ENCODE data around the gene NAA10.
"Not testable (repeated sequence)": the region's sequence is repeated elsewhere in the genome, so short reads cannot be mapped to it uniquely, and the experiment has no call there.

The NAA10 gene

DNA sequence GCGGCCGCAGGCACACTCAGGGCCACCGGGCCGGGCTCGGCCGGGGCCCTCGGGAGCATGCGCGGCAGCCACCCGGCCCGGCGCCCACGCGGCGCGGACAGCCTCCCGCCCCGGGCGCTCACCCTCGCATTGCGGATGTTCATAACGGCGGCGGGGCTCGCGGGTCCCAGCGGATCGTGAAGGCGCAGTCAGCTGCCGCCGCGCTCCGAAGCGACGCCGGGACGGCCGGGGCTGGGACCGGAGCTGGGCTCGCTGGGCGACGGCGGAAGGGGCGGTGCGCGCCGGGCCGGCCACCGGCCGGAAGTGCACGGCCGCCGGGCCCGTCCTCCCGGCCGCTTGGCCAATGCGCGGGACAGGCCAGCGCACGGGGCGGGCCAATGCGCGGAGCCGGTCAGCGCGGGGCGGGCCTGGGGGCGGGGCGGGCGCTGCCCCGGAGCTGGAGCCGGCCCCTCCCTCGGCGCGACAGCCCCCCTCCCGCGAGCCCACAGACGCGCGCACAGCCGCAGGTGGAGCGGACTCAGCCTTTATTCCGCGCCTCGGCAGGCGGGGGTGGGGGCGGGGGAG, at the start of gene NAA10:
NAA10 (minus strand) TSS at position 276 of the 564 bp plus-strand sequence; CDS start at position 143, 133 bp downstream.
- peak; percentile 64 for DNase-seq (ENCODE audit: low read depth)

GRCh38 chrX:153983321-153983801, 48.5 kb upstream of the NAA10 start:
- no peak for DNase-seq (ENCODE audit: low read depth)

- no peak for DNase-seq (ENCODE audit: low read depth)
Measured at GRCh38 chrX:153981771-153982533, 47.1 kb upstream of the NAA10 start.

DNA sequence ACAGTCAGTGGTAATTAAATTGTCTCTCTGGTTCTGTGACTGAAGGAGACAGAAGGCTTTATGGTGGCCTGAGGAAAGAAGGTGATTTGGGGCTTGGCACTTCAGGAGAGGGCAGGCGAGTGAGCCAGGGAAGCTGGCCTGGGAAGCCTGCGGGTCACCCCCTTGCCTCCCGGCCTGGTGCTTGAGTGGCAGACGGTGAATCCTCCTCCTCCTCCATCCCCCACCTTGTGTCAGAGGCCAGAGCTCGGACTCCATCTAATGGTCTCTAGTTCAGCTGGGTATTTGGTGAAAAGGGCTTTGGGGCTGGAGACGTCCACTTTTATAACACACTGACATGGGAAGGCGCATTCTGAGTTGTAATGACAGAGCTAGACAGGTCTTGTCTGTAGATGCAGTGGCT, 46.4 kb upstream of the NAA10 start:
- DNase-seq (ENCODE audit: low read depth) = no peak

GRCh38 chrX:153980394-153980793, 45.6 kb upstream of the NAA10 start:
- DNase-seq (ENCODE audit: low read depth) = not testable (repeated sequence)

DNA sequence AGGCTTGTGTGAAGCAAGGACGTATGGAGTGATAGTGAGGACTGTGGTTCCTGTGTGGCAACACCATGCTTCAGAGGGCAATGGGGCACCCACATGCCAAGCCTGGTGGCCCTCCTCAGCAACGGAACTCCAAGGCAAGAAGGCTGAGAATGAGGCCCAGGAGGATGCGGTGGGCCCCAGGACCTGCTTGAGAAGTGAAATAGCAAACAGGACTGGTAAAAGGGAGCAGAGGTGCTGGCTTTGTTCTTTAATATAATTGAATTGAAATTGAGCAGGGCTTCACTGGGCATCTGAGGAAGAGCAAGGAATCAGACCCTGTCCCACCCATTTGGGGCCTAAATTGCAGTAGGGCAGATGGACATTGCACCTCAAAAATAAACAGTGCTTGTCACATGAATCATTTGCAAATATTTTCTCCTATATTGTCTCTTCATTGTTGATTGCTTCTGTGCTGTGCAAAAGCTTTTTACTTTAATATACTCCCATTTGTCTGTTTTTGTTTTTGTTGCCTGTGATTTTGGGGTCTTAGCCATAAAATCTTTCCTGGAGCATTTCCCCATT, 40.0 kb upstream of the NAA10 start:
- DNase-seq (ENCODE audit: low read depth) = no peak

- DNase-seq (ENCODE audit: low read depth) = no peak
Measured at GRCh38 chrX:153974003-153974725, 39.3 kb upstream of the NAA10 start.

GRCh38 chrX:153973127-153974002, 38.5 kb upstream of the NAA10 start:
- DNase-seq (ENCODE audit: low read depth) = no peak

DNA sequence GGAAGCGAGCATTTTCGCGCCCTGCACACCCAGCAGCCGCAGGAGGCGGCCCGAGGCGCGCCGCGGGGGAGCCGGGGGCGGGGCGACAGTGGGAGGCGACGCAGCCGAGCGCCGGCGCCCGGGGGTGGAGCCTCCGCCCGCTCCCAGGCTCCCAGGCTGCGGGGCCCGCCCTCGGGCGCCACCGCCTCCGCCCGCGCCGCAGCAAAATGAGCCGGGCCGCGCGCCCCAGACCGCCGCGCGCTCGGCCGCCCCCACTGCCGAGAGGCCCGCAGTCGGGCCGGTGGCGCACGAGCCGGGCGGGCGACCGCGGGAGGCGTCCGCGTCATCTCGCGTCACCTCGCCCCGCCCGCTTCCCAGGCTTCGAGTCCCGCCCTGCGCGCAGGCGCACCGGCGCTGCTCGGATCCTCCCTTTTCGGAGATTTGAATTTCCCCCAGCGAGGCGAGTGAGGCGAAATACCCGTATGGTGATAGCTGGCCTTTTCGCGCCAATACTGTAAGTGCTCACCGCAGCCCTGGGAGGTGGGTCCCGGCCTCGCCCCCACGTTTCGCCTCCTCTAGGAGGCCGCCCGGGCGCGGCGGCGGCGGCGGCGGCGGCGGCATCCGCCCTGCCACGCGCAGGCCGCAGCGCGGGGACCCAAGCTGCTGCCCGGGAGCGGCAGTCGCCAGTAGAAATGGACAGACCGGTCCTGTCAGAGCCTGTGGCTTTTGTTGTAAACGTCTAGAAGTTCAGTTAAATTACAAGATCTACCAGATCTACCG, 37.7 kb upstream of the NAA10 start, which contains the start of gene TMEM187:
TMEM187 (plus strand) TSS at position 387 of the 759 bp plus-strand sequence. CDS start 9,309 bp downstream, outside the sequence.
- DNase-seq (ENCODE audit: low read depth) = peak; percentile 87

GRCh38 chrX:153971450-153972367, 36.9 kb upstream of the NAA10 start, which contains the start of gene HCFC1:
HCFC1 (minus strand) TSS chrX:153971818; CDS start chrX:153970840, 978 bp downstream.
- DNase-seq (ENCODE audit: low read depth) = peak; percentile 89

- DNase-seq (ENCODE audit: low read depth) = peak; percentile 88
Measured at GRCh38 chrX:153971124-153971449, 36.2 kb upstream of the NAA10 start.

- no peak for DNase-seq (ENCODE audit: low read depth)
Measured at GRCh38 chrX:153970357-153971123, 35.7 kb upstream of the NAA10 start.

GRCh38 chrX:153969904-153970356, 35.1 kb upstream of the NAA10 start:
- DNase-seq (ENCODE audit: low read depth) = no peak

- no peak for DNase-seq (ENCODE audit: low read depth)
Measured at GRCh38 chrX:153969125-153969903, 34.5 kb upstream of the NAA10 start.

DNA sequence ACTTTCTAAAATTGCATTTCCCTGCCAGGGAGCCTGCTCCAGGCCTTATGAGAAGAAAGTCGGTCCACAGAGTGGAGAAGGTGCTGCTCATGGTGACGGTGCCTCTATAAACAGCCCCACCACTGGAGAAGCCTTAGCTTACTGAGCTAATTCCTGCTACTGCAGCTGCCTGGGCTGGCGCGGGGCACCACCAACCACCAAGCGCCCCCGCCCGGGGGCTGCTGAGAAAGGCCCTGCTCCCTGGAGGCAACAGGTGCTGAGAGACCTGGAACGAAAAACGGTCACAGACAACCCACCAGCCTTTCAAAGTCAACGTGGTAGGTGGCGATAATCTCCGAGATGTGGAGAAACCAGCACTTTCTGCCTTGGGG, 33.9 kb upstream of the NAA10 start:
- no peak for DNase-seq (ENCODE audit: low read depth)

GRCh38 chrX:153968255-153968654, 33.4 kb upstream of the NAA10 start:
- no peak for DNase-seq (ENCODE audit: low read depth)

DNA sequence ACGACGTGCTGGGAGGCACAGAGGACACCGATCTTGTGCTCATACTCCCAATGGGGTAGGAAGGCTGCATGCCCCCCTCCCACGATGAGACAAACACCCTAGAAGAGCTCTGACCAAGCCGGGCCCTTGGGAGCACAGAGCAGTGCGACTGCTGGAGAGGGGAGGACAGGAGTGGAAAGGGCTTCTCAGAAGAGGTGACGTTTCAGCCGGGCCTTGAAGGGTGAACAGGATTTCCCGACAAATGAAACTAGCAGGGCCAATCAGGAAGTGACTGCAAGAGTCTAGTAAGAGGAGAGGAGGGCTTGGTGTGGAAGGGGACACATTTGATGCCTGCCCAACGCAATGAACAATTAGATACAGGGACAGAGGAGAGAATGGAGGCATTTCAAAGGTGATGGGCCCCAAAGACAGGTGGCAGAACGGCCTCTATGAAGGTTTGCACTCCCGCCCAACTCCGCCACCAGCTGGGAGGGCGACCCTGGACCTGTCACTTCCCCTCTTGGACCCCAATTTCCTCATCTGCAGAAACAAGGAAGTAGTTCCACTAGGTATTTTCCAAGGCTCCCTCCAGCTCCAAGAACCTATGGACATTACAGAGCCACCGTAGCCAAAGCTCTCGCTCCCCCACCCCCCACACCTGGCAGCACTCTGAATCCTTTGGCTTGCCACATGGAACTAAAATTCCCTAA, 32.8 kb upstream of the NAA10 start:
- DNase-seq (ENCODE audit: low read depth) = no peak
